Stimulated activated CD8-positive, alpha-beta memory T cell treated with anti-CD3 and anti-CD28 coated beads, Interleukin-4, amount 100 ng/mL, for 24 hours (primary cell): ENCODE data around the gene ABHD14A.
A peak's percentile ranks its signal among the peaks of the same experiment; 100 is the strongest.
"Not testable (repeated sequence)": the region's sequence is repeated elsewhere in the genome, so short reads cannot be mapped to it uniquely, and the experiment has no call there.

Experiments used
- DNase-seq: peaks from one replicate; pipeline ENCODE4 v3.0.0-alpha.2; 2020; ENCODE audit warnings: low read depth

Gene ABHD14A

DNA sequence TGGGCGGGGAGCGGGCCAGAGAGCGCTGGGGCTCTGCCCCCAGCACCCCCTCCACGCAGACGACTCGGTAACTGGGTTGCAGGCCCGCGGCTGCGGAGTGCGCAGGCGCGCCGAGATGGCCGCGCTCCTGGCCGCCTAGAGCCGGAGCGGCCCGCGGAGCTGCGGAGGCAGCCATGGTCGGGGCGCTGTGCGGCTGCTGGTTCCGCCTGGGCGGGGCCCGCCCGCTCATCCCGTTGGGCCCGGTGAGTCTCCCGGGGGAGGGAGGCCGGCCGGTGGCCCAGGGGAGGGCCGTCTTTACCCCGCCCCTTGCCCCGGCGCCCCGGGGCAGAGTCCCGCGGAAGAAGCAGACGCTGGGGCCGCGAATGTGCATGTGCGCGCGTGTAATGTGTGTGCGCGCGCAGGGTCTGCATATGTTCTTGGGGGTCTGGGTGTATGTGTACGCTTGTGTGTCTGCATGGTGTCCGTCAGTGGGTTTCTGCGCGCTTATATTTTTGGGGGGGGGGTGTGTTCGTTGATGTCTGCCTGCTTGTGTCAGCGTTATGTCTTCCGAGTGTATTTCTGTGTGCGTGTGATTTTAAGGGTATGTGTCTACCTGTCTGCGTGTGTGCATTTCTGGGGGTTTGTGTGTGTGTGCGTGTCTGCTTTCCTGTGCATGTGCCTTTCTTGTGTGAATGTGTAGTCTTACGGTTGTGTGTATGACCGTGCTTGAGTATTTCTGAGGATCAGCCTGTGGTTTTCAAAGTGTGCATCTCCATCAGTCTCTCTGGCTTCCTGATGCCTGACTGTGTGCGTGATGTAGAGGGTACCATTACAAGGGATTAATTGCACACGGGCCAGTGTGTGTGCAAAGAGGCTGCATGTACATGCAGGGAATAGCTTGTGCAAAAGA is at the start of gene ABHD14A:
Gene ABHD14A, plus strand, starts transcription at position 102 of the 889 bp plus-strand sequence. Its CDS starts 72 bp downstream, at position 174.
- peak; percentile 51 for DNase-seq

DNA sequence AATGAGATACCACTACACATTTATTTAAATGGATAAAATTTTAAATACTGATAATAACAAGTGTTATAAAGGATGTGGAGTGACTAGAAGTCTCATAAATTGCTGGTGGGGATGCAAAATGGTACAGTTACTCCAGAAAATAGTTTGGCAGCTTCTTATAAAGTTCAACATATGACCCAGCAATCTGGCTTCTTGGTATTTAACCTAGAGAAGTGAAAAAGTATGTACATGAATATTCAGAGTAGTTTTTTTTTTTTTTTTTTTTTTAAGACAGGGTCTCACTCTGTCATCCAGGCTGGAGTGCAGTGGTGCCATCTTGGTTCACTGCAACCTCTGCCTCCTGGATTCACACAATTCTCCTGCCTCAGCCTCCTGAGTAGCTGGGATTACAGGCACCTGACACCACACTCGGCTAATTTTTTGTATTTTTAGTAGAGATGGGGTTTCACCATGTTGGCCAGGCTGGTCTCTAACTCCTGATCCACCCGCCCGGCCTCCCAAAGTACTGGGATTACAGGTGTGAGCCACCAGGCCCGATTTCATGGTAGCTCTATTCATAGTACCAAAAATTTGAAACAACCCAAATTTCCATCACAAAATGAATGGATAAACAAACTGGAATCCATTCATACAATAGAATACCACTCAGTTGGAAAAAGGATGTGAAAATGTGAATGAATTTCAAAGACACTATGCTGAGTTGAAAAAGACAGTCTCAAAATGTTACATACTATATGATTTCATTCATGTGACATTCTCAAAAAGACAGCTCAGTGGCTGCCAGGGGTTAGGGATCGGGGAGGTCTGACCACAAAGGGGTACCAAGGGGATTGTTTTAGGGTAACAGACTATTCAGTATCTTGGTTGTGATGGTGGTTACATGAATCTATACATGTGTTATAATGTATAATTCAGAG is 47.5 kb upstream of the ABHD14A start:
- DNase-seq = no peak

DNA sequence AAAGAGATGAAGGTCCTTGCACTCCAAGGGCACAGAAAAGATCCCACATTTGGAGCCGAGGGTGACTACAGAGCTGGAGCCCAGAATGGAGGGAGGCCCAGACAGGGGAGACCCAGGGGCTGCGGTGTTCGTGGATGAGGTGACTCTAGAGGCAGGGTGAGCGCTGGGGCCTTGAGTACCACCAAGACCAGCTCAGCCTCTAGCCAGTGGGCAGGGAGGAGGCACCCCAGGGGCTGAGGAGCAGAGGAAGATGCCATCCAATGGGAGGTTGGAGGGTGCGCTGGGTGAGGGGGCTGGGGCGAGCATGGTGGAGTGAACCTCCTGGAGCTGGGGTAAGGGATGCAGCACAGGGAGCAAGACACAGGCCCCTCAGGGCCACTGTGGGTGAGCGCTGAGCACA is 46.4 kb upstream of the ABHD14A start:
- no peak for DNase-seq

DNA sequence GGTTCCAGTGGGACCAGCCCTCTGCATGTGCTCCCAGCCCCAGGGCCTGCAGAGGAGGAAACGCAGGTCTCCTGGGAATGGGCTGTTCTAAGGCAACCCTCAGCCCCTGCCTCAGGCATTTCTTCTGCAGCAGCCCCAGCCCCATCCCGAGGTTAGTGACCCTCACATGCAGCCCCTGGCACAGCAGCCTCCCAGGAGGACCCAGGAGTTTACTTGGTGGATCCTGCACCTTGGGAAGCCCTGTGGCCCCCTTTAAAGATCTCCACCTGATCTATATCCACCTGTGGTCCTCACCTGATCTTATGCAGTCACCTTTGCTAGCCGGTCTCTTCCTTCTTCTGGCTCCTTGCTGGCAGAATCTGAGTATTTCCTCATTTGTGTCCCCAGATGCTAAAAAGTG is 45.9 kb upstream of the ABHD14A start:
- DNase-seq = not testable (repeated sequence)

DNA sequence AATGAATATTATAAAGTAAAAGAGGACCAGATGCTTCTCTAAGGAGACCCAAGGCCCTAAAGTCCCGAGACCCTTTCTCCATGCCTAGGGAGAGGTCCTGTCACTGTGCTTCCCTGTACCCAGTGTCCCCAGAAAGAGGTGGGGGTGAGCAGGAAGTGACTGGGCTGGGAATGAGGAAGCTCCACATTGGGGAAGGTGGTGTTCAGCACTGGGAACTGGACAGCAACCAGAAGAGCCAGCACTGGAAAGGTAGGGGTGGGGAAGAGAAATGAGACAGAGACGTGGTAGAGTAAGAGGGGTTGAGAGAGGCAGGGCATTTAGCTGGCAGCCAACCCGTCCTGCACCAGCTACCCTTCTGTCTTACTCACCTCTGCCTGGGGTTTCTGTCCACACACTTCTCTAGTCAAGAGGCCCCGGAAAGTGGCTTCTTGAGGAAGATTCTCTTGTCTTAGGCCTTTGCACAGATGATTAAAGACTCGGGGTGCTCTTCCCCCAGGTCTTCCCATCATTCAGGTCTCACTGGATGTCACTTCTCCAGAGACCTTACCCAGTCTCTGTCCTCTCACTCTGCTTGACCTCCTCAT is 45.4 kb upstream of the ABHD14A start:
- no peak for DNase-seq

DNA sequence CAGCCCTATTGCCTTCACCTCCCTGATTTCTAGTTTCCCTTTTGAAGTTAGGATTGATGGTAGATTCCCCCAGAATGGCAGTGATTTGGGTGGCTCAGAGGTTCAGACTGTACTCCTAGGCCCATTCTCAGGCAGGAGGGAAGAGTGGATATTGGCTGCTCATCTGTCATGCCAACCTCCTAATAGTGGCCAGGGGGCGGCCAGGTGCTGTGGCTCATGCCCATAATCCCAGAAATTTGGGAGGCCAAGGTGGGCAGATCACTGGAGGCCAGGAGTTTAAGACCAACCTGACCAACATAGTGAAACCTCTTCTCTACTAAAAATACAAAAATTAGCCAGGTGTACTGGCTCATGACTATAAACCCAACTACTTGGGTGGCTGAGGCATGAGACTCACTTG is 44.4 kb upstream of the ABHD14A start:
- DNase-seq = no peak

DNA sequence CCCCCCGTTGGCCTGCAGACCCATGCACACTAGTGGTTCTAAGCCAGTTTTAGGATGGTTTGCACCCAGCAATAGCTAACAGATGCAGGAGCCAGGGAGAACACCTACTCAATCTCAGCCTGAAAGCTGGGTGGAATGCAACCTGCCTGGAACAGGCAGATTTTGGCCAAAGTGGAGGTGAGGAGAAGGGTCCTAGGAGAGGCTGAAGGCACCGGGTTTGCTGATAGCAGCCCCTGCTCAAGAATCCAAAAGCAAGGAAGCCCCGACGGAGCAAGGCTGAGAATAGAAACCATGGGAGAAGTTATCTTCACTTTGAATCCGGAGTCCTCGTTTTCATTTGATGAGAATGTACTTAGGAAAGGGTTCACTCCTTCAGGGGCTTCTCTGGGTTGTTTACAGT is 43.1 kb upstream of the ABHD14A start:
- DNase-seq = no peak

DNA sequence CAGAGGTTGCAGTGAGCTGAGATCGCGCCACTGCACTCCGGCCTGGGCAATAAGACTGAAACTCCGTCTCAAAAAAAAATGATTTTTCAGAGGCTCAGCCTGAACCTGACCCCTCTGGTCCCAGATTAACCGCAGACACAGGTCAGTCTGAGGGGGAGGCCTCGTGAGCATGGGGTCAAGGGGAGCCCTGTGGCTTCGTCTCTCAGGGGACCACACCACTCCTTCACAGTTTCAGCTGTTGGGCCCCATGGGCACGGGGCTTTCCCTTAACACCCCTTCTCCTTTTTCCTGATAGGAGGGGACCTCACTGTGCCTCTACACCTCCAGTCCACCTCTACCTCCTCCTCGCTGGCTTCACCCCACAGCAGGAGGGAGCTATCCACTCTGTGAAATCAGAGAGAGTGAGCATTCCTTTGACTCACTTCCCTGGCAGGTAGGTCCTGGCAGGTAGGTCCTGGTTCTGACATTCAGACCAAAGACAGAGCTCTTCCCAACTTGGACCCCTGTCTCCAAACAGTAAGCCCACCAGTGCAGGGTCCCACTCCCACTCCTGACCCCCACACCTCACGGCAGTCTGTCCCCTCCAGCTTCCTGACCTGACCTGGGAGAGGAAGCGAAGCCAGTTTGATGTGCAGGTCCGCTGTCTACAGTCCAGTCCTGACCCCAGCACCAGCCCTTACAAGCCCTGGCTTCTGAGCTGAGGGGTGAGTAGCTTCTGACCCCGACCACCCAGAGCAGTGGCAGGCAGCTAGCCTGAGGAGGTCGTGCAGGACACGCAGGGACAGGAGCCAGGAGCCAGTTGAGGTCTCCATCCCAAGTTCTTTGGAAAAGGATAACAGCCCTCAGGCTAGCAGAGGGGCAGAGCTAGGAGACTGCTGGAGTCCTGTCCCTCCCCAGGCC is 42.1 kb upstream of the ABHD14A start:
- DNase-seq = no peak

DNA sequence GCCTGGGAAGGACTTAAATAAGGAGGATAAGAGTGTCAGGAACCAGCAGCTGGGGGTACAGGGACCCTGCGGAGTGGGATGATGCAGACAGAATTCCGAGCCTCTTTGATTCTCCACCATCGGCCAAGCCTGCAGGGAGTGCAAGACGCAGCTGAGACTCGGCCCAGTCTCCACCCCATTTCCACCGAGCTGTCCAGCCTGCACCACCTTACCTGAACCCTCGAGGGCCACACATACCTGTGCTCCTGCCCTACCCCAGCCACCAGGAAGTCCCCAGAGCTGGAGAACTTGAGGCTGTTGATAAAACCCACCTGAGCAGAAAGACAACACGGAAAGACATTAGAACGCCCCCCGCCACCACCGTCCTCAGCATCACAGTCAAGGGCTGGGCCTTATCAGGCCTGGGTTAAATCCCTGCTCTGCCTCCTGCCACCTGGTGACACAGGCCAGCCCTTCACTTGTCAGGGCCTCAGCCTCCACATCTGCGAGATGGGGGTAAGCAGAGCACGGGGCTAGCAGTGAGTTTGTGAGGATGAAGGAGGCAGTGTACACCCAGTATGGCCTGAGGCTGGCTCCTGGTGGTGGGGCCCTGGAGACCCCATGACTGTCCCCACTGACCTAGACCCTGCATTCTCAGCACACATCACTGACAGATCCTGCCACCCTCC is 41.3 kb upstream of the ABHD14A start:
- no peak for DNase-seq

DNA sequence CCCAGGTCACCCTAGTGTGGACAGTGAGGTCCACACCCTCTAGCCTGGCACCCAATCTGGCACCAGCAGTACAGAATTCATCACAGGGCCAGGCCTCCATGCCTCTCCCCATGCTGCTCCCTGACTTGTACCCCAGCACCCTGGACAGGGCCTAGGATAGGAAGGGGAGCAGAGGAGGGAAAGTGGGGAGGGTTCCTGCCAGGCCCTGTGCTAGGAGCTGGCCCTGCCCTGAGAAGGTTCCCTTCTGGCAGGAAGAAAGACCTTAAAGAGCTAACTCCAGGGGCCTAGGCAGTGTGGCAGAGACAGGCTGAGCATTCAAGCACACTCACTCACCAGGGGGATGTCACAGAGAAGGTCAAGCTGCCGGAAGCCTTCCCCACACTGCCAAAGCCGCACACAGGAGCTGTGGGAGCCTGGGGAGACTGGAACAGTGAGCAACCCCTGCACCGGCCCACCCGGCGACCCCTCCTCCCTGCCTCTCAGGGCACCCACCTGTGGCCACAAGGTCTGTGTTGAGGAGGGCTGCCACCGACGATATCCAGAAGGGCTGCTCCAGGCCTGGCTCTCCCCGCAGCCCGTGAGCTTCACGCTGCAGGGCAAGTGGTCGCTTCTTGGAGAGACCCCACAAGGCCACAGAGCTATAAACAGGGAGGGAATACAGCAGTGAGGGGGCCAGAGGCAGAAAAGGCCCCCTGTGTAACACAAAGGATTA is 40.6 kb upstream of the ABHD14A start:
- DNase-seq = no peak

DNA sequence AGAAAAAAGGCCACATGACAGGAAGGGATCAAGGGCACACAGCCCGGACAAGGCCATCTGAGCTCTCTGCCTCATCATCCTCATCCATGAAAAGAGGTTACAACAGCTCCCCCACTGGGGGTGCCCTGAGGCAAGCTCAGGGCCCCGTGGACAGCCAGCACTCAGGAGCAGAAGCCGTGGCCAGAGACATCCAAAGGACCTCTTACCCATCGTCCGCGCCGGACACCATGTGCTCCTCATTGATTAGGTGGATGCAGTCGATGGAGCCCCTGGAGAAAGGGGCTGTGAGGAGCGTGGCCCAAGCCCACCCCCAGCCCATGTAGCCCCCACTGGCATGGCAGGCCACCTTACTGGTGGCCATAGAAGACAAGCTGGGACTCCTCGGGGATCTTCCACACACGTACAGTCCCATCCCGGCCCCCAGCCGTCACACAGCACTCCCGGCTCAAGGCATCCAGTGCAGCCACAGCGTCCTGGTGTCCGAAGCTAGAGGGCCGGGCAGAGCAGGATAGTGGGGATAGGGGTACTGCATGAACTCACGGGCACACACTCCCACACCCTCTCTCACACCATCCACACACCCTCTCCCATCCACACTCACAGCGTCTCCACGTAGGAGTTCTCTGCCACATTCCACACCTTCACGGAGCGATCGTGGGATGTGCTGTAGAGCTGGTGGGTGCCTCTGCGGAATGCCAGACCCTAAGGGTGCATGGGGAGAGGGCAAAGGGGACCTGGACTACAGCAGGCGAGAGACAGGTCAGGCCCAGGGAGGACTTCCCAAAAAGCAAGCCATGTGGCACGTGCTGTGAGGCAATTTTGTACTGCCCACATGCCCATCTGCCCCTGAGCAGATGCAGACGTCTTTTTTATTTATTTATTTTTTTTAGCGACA is 39.6 kb upstream of the ABHD14A start:
- no peak for DNase-seq

DNA sequence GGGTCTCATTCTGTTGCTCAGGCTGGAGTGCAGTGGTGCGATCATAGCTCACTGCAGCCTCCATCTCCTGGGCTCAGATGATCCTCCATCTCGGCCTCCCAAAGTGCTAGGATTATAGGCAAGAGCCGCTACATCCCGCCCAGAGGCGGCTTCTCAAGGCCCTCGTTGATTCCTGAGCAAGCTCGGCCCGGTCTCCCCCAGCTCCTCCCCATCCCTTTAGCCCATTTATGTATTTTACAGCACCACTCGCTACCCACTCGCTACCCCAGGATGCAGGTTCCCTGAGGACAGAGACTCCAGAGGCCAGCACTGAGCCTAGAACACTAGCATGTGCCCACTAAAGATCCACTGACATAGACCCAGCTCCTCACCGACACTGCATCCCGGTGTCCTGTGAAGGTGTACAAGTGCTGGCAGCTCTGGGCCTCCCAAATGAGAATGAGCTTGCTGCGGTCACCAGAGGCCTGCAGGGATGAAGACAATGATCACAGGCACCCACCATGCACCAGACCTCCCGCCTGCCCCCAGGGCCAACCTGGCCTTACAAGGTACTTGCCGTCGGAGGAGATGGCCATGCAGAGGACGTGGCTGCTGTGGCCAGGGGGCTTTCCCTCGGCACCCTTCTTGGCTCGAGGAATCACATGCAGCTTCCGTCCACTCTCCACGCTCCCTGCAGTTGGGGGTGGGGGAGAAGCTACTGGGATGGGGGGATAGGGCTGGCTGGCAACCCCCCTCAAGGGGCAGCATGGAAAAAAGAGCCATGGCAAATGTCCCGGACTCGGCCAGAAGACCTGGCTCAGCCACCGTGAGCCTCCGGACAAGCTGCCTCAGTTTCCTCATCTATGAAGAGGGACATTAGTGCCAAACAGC is 38.7 kb upstream of the ABHD14A start:
- DNase-seq = no peak

DNA sequence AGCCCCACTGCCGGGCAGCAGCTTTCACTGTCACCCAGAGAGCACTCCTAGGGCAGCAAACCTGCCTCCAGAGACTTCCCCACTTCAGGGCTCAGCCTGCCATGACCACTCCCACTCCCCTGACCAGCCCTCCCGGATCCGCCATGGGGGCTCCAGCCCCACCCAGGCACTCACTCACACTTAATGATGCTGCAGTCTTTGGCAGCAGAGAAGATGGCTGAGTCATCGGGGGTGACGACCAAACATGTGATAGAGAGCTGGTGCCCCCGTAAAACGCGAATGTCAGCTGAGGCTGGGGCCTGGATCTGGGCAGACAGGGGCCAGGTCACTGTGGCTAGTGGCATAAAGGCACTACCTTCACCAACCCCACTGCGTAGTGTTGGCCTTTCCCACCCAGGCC is 37.9 kb upstream of the ABHD14A start:
- DNase-seq = no peak

DNA sequence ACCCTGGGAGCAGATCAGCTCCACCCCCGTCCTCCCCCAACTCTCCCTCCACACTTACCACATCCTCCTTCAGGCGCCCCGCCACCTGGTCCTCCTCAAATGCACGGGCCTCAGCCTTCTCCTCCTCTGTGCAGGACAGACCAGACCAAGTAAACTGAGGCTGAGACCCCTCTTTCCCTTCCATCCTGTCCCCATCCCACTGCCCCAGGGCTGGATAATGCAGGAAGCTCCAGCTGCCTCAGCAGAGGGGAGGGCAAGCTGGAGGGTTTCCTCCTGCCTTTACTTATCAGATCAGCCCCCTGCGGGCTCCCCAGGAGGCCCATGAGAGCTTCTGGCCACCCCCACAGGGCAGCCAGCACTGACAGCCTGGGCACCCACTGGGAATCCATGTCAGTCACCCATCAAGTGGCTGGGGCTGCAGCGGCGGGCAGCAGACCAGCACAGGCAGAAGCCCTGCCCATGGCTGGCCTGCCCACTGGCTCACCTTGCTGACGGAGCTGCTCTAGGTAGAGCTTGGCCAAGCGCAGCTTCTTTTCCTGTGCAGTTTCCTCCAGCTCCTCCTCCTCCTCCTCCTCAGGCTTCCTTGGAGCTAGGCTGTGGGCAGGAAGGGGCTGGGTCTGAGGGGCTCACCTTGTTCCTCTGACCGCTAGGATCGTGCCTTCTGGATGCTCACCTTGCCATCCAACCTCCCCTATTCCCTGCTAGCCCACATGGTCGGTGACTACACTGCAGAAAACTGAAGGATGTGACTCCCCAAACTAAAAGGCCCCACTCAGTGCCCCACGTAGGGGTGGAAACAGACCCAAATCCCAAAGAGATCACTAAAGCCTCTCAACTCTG is 37.0 kb upstream of the ABHD14A start:
- no peak for DNase-seq

DNA sequence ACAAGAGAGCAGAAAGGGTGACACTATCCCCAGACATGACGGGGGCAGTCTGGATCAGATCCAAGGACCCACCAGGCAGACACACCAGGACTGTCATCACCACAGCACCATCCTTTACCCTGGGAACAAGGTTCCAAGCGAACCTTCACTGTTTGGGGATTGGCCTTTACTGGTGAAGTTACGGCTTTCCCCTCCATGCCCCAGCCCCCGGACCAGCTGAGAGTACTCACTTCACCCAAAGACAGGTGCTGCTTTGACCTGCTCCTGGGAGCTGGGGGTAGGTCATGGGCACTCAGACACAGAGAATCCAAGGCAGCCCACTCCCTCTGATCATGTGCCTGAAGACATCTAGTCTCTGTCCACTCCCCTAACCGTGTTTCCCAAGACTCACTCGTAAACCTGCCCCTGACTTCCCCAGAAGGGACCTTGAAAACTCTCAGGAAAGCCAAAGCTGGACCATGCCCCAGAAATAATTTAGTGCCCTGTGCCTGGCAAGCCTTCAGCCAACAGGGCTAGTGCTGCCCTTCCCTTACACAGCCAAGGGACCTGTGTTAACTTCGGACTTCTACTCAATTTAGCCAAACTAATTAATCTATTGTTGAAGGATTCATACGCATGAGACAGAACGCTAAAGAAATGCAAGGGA is 36.0 kb upstream of the ABHD14A start:
- DNase-seq = no peak

DNA sequence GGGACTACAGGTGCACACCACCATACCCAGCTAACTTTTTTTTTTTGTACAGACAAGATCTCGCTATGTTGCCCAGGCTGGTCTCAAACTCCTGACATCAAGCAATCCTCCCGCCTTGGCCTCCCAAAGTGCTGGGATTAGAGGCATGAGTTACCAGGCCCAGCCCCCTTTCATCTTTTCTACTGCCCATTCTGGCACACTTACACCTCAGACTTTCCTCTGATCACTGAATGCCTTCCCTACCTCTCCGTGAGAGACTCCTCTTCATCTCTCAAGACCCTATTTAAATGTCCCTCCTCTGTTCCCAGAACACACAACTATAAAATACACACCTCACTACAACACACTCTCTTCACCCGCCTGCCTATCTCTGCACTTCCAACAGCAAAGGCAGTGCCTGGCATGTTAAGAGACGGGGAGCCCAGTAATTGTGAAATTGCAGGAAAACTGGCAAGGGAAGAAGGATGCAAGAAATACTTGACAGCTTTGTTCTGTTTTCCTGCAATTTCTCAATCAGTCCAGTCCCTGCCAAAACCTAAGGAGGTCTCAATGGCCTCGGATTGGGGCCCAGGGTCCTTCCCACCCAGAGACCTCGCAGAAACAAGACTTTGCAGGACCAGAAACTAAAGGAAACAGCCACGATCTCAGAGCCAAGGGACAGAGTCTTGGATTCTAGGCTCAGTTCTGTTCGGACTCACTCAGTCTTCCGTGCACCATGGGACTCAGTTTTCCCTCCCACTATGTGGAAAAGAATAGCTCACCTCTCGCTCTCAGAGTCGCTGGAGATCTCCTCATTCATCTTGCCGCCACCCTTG is 34.0 kb upstream of the ABHD14A start:
- no peak for DNase-seq
